PC-3 (cell line): ENCODE results near the gene ADRB2.

Experiments
- EZH2 ChIP-seq: fragments of 300-600 bp; sonication (generic); IDR thresholded peaks from one replicate; pipeline ENCODE4 v1.6.1; 2017; ENCODE audit warnings: antibody characterized with exemption, mild to moderate bottlenecking, low read length; ENCODE audit not compliant: unreplicated experiment
- EZH2phosphoT487 ChIP-seq: fragments of 300-600 bp; sonication (generic); IDR thresholded peaks from 2 replicates; pipeline ENCODE4 v1.6.1; 2018; ENCODE audit warnings: mild to moderate bottlenecking, antibody characterized with exemption, low read length, borderline replicate concordance
- TF ChIP-seq, protein P1 (sequence below): fragments of 300-600 bp; sonication (generic); conservative IDR thresholded peaks from 2 replicates; pipeline ENCODE4 v1.5.1; 2017; ENCODE audit warnings: antibody characterized with exemption, low read depth, mild to moderate bottlenecking, low read length

DNA sequence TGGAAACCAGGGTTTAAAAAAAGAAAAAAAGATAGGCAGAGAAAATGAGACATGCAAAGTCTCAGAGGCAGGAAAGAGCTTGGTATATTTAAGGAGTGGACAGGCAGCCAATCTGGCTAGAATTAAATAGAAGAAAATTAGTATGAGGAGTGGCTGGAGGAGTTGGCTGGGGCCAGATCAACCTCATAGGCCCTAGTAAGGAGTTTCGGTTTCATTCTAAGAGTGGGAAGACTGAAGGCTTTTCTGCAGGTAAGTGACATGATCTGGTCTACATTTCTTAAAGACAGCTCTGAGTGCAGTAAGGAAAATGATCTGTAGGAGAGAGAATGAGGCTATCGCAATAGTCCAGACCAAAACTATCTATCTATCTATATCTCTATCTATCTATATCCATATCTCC, 27.5 kb downstream of the ADRB2 start:
- TF ChIP-seq, protein P1, sequence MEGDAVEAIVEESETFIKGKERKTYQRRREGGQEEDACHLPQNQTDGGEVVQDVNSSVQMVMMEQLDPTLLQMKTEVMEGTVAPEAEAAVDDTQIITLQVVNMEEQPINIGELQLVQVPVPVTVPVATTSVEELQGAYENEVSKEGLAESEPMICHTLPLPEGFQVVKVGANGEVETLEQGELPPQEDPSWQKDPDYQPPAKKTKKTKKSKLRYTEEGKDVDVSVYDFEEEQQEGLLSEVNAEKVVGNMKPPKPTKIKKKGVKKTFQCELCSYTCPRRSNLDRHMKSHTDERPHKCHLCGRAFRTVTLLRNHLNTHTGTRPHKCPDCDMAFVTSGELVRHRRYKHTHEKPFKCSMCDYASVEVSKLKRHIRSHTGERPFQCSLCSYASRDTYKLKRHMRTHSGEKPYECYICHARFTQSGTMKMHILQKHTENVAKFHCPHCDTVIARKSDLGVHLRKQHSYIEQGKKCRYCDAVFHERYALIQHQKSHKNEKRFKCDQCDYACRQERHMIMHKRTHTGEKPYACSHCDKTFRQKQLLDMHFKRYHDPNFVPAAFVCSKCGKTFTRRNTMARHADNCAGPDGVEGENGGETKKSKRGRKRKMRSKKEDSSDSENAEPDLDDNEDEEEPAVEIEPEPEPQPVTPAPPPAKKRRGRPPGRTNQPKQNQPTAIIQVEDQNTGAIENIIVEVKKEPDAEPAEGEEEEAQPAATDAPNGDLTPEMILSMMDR: no peak
- no peak for TF ChIP-seq EZH2phosphoT487
- TF ChIP-seq EZH2: no peak
